BLaER1 treated with 17β-estradiol and CSF1 and Interleukin-3, amounts not matched to agents 10 nM and 100 nM (cell line): ENCODE data around the gene BCAS4.
A peak's percentile ranks its signal among the peaks of the same experiment; 100 is the strongest.
"Not testable (repeated sequence)": the region's sequence is repeated elsewhere in the genome, so short reads cannot be mapped to it uniquely, and the experiment has no call there.

Source experiments
- H3K27ac ChIP-seq, 11 experiments: shearing (Covaris generic); formaldehyde crosslinking; 2 replicates each; pipeline ENCODE4 v1.8.1; 2022
- H3K27me3 ChIP-seq, 11 experiments: shearing (Covaris generic); formaldehyde crosslinking; 2 replicates each; pipeline ENCODE4 v1.8.1; 2022
- H3K36me3 ChIP-seq, 11 experiments: shearing (Covaris generic); formaldehyde crosslinking; 2 replicates each; pipeline ENCODE4 v1.8.1; 2022
- H3K4me1 ChIP-seq, 10 experiments: shearing (Covaris generic); formaldehyde crosslinking; 2 replicates each; pipeline ENCODE4 v1.8.1; 2022
- H3K4me2 ChIP-seq, 11 experiments: shearing (Covaris generic); formaldehyde crosslinking; 2 replicates each; pipeline ENCODE4 v1.8.1; 2022
- H3K4me3 ChIP-seq, 10 experiments: shearing (Covaris generic); formaldehyde crosslinking; 2 replicates each; pipeline ENCODE4 v1.8.1; 2022
- H3K9ac ChIP-seq, 11 experiments: shearing (Covaris generic); formaldehyde crosslinking; 2 replicates each; pipeline ENCODE4 v1.8.1; 2022
- H3K9me3 ChIP-seq, 11 experiments: shearing (Covaris generic); formaldehyde crosslinking; replicated peaks in 1 of 11; 2 replicates each; pipeline ENCODE4 v1.8.1; 2022
- H4K20me1 ChIP-seq, 11 experiments: shearing (Covaris generic); formaldehyde crosslinking; 2 replicates each; pipeline ENCODE4 v1.8.1; 2022
- Cebpa-rat ChIP-seq, 11 experiments: shearing (Covaris generic); IDR thresholded peaks; 2 replicates each; pipeline ENCODE4 v1.8.1; 2022

The BCAS4 gene

DNA sequence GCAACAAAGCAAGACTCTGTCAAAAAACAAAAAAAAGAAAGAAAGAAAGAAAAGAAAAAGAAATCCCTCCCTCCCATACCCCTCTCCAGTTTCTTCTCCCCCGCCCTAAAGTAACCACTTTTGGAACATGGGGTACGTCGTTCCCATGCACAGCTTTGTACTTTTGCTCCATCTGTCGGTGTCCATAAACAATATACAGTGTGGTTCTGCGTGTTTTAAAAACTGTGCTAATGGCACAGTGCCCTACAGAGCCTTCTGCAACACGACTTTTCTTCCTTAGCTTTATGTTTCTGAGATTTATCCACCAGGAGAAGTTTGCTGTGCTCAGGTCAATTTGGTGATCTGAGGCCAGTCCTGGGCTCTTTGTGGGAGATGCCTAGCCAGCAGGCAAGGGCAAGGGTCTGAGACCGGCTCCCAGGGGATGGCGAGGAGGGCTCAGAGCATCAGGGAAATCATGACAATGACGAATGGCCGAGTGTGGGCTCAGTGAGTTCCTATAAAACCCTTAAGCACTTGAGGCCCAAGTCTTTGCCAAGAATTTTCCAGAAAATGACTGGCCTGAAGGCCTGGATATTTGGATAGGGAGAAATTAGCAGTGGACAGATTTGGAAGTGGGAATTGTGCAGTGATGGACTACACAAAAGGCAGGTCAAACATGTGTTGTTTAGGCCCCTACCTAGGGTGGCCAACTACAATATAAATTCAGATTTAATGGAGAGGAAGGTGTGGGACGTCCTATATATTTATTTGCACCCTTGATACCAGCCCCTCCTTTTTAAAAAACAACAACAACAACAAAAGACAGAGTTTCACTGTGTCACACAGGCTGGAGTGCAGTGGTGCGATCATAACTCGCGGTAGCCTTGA lies 1.9 kb upstream of the BCAS4 start:
- no peak for TF ChIP-seq Cebpa-rat (IDR thresholded peaks at IDR 0.05)
- Histone ChIP-seq H3K27me3 (no peaks in the 10 kb centered on the region), H3K4me1 (peaks cover 27 to 69% (median 66%) of the 10 kb centered on the region in 10 experiments), H3K9ac (peak overlapping the region in 7 of 11 experiments; percentile 0 to 89 (median 24); a peak in 3 of 22 replicates), H3K4me3 (no peak overlapping the region), H4K20me1 (no peaks in the 10 kb centered on the region), H3K27ac (peak overlapping the region in 6 of 11 experiments; percentile 84 to 91 (median 87); a peak in 10 of 22 replicates), H3K9me3 (no peaks in the 10 kb centered on the region), H3K36me3 (peaks cover 0 to 11% (median 3%) of the 10 kb centered on the region in 11 experiments; a peak in 6 of 22 replicates), H3K4me2 (peak overlapping the region in 9 of 11 experiments; percentile 78 to 94 (median 89); a peak in 14 of 22 replicates)

DNA sequence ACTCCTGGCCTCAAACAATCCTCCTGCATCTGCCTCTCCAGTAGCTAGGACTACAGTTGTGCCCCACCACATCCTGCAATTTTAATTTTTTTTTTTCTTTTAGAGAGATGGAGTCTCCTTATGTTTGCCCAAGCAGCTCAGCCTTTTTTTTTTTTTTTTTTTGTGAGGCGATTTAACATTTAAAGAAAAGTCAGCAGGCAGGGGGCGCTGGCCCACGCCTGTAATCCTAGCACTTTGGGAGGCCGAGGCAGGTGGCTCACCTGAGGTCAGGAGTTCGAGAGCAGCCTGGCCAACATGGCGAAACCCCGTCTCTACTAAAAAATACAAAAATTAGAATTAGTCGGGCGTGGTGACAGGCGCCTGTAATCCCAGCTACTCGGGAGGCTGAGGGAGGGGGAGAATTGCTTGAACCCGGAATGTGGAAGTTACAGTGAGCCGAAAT lies 1.3 kb upstream of the BCAS4 start:
- H3K27ac ChIP-seq, result peak overlapping the region in 9 of 11 experiments; percentile 70 to 92 (median 87); a peak in 17 of 22 replicates
- not testable (repeated sequence) for H3K27me3 ChIP-seq, H4K20me1 ChIP-seq, H3K9me3 ChIP-seq
- H3K4me1 ChIP-seq, result peaks cover 20 to 69% (median 62%) of the 10 kb centered on the region in 10 experiments
- H3K9ac ChIP-seq, result peak overlapping the region in 10 of 11 experiments; percentile 36 to 92 (median 89); a peak in 14 of 22 replicates
- peak overlapping the region; percentile 78 to 95 (median 90) for H3K4me2 ChIP-seq
- H3K4me3 ChIP-seq, result peak overlapping the region; percentile 74 to 95 (median 92); a peak in 17 of 20 replicates
- H3K36me3 ChIP-seq, result peaks cover 0 to 18% (median 3%) of the 10 kb centered on the region in 11 experiments; a peak in 6 of 22 replicates

DNA sequence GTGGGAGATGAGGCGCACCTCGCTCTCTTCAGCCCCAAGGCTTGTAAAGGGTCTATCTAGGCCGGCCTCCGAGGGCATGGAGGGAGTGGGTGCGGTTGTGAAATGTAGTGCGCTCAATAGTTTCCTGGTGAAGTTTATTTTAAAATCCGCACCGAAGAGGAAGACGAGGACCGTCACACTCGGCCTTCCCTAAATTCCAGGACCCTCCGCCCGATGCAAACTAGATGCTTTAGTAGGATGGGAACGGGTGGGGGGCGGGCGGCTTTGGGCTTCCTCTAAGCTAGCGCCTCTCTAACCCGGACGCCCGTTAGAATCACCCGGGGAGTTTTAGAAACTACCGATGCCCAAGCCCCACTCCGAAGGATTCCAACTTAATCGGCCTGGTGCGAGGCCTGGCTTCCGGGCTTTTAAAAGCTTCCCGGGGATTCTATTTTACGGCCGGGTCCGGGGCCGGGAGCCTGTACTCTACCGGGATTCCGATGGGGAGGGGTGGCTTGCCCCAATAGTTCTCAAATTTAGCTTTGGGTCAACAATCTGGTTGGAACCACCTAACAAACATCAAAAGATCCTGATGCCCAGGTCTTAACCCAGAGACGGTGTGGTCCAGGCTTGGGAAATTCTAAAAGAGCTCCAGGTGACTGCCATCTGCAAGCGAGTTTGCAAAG lies 548 bp upstream of the BCAS4 start:
- peak overlapping the region; percentile 78 to 95 (median 90) for H3K4me2 ChIP-seq
- H4K20me1 ChIP-seq, result peaks cover 0 to 8% (median 0%) of the 10 kb centered on the region in 11 experiments; a peak in 2 of 22 replicates
- H3K36me3 ChIP-seq, result peaks cover 0 to 18% (median 3%) of the 10 kb centered on the region in 11 experiments; a peak in 7 of 22 replicates
- H3K4me1 ChIP-seq, result peaks cover 20 to 71% (median 63%) of the 10 kb centered on the region in 10 experiments
- no peaks in the 10 kb centered on the region for H3K9me3 ChIP-seq
- no peaks in the 10 kb centered on the region for H3K27me3 ChIP-seq
- peak overlapping the region in 10 of 11 experiments; percentile 18 to 92 (median 87); a peak in 20 of 22 replicates for H3K27ac ChIP-seq
- peak in 3 of 11 experiments; percentile 15 to 43 (median 24); a peak in 2 of 22 replicates for TF ChIP-seq Cebpa-rat (IDR thresholded peaks at IDR 0.05)
- H3K4me3 ChIP-seq, result peak overlapping the region; percentile 74 to 95 (median 92)
- peak overlapping the region; percentile 36 to 92 (median 89); a peak in 21 of 22 replicates for H3K9ac ChIP-seq

DNA sequence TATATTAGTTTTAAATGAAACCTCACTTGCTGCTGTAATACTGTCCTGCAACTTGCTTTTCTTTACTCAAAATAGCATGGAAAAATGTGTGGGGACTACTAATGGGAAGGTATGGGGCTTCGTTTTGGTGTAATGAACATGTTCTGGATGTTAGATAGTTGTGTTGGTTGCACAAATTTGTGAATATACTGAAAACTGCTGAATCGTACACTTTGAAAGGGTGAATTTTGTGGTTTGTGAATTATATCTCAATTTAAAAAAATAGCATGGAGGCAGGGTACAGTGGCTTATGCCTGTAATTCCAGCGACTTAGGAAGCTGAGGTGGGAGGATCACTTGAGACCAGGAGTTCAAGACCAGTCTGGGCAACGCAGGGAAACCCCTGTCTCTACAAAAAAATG lies 2.3 kb downstream of the BCAS4 start:
- Histone ChIP-seq H3K9me3 (no peaks in the 10 kb centered on the region), H3K27ac (0 out of 22 replicates have a peak overlapping the region, but pooled peaks of 1 of the 11 experiments have one; percentile 2), H3K9ac (peak overlapping the region in 4 of 11 experiments; percentile 5 to 43 (median 12); a peak in 4 of 22 replicates), H3K36me3 (peaks cover 0 to 38% (median 10%) of the 10 kb centered on the region in 11 experiments; a peak in 9 of 22 replicates), H3K4me3 (peak overlapping the region in 1 of 10 experiments; percentile 33; a peak in 1 of 20 replicates), H4K20me1 (peaks cover 0 to 16% (median 0%) of the 10 kb centered on the region in 11 experiments; a peak in 2 of 22 replicates), H3K27me3 (no peaks in the 10 kb centered on the region), H3K4me2 (peak overlapping the region in 8 of 11 experiments; percentile 34 to 67 (median 54); a peak in 16 of 22 replicates), H3K4me1 (peaks cover 21 to 81% (median 58%) of the 10 kb centered on the region in 10 experiments)
- no peak for TF ChIP-seq Cebpa-rat (IDR thresholded peaks at IDR 0.05)

DNA sequence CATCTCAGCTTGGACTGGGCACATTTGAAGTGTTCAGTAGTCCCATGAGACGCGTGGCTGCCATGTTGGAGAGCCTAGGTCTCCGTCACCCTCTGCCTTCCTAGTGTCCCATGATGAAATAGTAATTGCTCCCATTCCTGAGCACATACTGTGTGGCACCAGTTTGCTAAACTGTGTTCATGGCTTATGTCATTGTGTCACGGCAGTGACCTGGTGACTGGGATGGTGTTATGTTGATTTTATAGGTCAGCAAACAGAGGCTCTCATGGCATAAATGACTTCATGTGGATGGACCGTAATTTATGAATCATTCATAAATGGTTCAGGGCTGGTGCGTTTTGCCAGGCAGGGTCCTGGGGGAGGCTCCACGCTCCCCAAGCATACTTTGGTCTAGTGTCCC lies 3.8 kb downstream of the BCAS4 start:
- peak overlapping the region in 9 of 11 experiments; percentile 36 to 76 (median 64); a peak in 17 of 22 replicates for H3K4me2 ChIP-seq
- peak overlapping the region in 5 of 11 experiments; percentile 19 to 64 (median 20); a peak in 7 of 22 replicates for H3K27ac ChIP-seq
- peaks cover 0 to 38% (median 10%) of the 10 kb centered on the region in 11 experiments; a peak in 9 of 22 replicates for H3K36me3 ChIP-seq
- H3K9me3 ChIP-seq, result no peaks in the 10 kb centered on the region
- H3K4me1 ChIP-seq, result peaks cover 20 to 82% (median 52%) of the 10 kb centered on the region in 10 experiments
- H3K4me3 ChIP-seq, result no peak overlapping the region
- peaks cover 0 to 16% (median 0%) of the 10 kb centered on the region in 11 experiments; a peak in 2 of 22 replicates for H4K20me1 ChIP-seq
- peak overlapping the region in 8 of 11 experiments; percentile 37 to 68 (median 54); a peak in 8 of 22 replicates for H3K9ac ChIP-seq
- no peaks in the 10 kb centered on the region for H3K27me3 ChIP-seq
- no peak for TF ChIP-seq Cebpa-rat (IDR thresholded peaks at IDR 0.05)

DNA sequence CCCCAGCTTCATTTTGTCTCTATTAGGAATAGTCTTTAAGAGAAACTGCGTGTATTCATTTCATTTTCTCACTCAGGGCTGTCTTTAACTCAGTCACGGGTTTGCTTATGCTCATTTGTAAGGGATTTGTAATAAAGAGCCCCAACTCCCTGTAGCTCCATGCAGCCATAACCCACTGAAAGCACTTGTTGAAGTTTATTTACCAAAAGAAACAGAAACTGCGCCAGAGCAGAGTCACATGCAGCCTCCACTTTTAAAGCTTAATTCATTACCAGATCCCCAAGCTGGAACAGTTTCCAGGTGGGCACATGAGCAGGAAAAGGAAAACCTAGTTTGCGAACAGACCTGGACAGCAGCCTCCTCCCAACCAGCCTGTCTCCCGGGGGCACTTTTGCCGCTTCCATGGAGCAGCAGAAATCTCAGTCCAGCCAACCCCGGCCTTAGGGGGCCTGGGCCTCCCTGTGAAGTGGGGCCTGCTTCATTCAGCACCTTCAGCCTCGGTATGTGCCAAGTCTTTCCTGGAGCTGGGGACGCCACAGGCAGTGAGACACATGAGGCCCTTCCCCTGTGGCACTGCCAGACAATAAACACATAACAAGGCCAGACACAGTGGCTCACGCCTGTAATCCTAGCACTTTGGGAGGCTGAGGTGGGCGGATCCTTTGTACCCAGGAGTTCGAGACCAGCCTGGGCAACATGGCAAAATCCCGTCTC lies 4.5 kb downstream of the BCAS4 start:
- Histone ChIP-seq H3K27me3 (no peaks in the 10 kb centered on the region), H3K4me2 (peak overlapping the region; percentile 3 to 76 (median 57); a peak in 19 of 22 replicates), H3K9ac (peak overlapping the region in 10 of 11 experiments; percentile 28 to 68 (median 52); a peak in 17 of 22 replicates), H4K20me1 (peaks cover 0 to 21% (median 0%) of the 10 kb centered on the region in 11 experiments; a peak in 2 of 22 replicates), H3K27ac (peak overlapping the region in 8 of 11 experiments; percentile 19 to 64 (median 46); a peak in 14 of 22 replicates), H3K9me3 (no peaks in the 10 kb centered on the region), H3K4me3 (no peak overlapping the region), H3K4me1 (peaks cover 15 to 82% (median 51%) of the 10 kb centered on the region in 10 experiments), H3K36me3 (peaks cover 0 to 38% (median 10%) of the 10 kb centered on the region in 11 experiments; a peak in 9 of 22 replicates)
- no peak for TF ChIP-seq Cebpa-rat (IDR thresholded peaks at IDR 0.05)

DNA sequence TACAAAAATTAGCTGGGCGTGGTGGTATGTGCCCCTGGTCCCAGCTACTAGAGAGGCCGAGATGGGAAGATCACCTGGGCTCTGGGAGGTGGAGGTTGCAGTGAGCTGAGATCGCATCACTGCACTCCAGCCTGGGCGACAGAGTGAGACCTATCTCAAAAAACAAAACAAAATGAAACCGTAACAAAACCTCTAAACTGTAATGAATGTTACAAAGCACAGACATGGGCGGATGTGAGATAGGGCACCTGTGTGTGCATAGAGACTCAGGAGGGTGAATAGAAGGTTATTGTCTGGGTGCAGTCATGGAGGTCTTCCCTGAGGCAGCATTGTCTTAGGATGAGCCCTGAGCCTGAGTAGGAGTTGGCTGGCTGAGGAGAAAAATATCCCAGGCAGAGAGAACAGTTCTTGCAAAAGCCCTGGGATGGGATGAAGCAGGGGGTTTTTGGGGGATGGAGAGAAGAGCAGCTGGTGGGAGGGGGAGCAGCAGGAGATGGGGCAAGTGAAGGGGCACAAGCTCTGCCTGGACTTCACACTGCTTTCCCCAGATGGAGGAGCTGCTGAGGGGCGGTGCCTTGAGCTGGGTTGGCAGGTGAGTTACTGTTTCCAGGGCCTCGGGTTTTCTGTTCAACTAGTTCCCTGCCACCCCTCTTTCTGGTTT lies 5.2 kb downstream of the BCAS4 start:
- no peak overlapping the region for H3K4me3 ChIP-seq
- peak overlapping the region in 9 of 11 experiments; percentile 28 to 68 (median 53); a peak in 13 of 22 replicates for H3K9ac ChIP-seq
- peak overlapping the region in 8 of 11 experiments; percentile 19 to 64 (median 46); a peak in 13 of 22 replicates for H3K27ac ChIP-seq
- no peaks in the 10 kb centered on the region for H3K27me3 ChIP-seq
- TF ChIP-seq Cebpa-rat (IDR thresholded peaks at IDR 0.05), result no peak
- H3K36me3 ChIP-seq, result peaks cover 0 to 38% (median 10%) of the 10 kb centered on the region in 11 experiments; a peak in 9 of 22 replicates
- H3K9me3 ChIP-seq, result no peaks in the 10 kb centered on the region
- H3K4me2 ChIP-seq, result peak overlapping the region; percentile 3 to 76 (median 57); a peak in 19 of 22 replicates
- peaks cover 22 to 86% (median 56%) of the 10 kb centered on the region in 10 experiments for H3K4me1 ChIP-seq
- H4K20me1 ChIP-seq, result peaks cover 0 to 21% (median 0%) of the 10 kb centered on the region in 11 experiments; a peak in 2 of 22 replicates

DNA sequence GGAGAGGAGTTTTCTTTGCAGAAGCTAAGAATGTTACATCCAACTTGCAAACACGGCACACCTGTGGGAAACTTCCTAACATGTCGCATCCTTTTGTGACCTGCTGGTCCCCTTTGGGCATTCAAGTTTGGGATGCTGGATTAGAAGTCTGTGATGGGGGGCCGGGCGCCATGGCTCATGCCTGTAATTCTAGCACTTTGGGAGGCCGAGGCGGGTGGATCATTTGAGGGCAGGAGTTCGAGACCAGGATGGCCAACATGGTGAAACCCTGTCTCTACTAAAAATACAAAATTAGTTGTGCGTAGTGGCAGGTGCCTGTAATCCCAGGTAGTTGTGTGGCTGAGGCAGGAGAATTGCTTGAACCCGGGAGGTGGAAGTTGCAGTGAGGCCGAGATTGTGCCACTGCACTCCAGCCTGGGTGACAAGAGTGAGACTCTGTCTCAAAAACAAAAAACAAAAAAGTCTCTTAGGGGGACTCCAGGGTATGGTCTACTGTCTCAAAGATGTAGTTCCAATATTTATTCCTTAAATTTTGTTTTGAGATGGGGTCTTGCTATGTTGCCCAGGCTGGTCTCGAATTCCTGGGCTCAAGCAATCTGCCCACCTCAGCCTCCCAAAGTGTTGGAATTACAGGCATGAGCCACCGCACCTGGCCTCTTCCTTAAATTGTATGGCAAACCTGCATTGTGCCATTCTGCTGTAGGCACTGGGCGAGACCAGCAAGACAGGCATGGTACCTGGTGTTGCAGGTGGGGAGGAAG lies 6.3 kb downstream of the BCAS4 start:
- not testable (repeated sequence) for H3K4me3 ChIP-seq, H3K9me3 ChIP-seq, H3K27ac ChIP-seq, H3K9ac ChIP-seq, H3K27me3 ChIP-seq
- Histone ChIP-seq H4K20me1 (peaks cover 0 to 21% (median 0%) of the 10 kb centered on the region in 11 experiments; a peak in 2 of 22 replicates), H3K4me2 (0 out of 22 replicates have a peak overlapping the region, but pooled peaks of 2 of the 11 experiments have one; percentile 12 to 20), H3K4me1 (peaks cover 28 to 93% (median 62%) of the 10 kb centered on the region in 10 experiments), H3K36me3 (peaks cover 0 to 38% (median 10%) of the 10 kb centered on the region in 11 experiments; a peak in 9 of 22 replicates)
